H9 (cell line): ENCODE results near the gene AASDH. TPM values are rescaled to one million over a fixed set of nuclear protein-coding genes. Genes with fewer than 3 reads are reported as not detected.

Source experiments
- DNase-seq: peaks from one replicate; pipeline ENCODE4 v3.0.0-alpha.2; 2017
- H2AFZ ChIP-seq: one replicate; pipeline ENCODE4 v1.6.1; 2013; ENCODE audit warnings: mild to moderate bottlenecking, low read length, control low read depth, moderate library complexity
- H2AK5ac ChIP-seq: 2 replicates; pipeline ENCODE4 v1.6.1; 2013; ENCODE audit warnings: low read length, control low read depth, mixed read lengths; ENCODE audit not compliant: insufficient read length
- H2BK120ac ChIP-seq: one replicate; pipeline ENCODE4 v1.6.1; 2013; ENCODE audit warnings: low read depth, mild to moderate bottlenecking, low read length, control low read depth, inconsistent platforms; ENCODE audit not compliant: poor library complexity, severe bottlenecking
- H2BK12ac ChIP-seq: 2 replicates; pipeline ENCODE4 v1.6.1; 2013; ENCODE audit warnings: low read length, control low read depth, mixed read lengths, low read depth; ENCODE audit not compliant: insufficient read length
- H2BK15ac ChIP-seq: 2 replicates; pipeline ENCODE4 v1.6.1; 2013; ENCODE audit warnings: low read depth, low read length, control low read depth
- H2BK20ac ChIP-seq: one replicate; pipeline ENCODE4 v1.6.1; 2013; ENCODE audit warnings: low read depth, mild to moderate bottlenecking, low read length, control low read depth, inconsistent platforms; ENCODE audit not compliant: poor library complexity, severe bottlenecking
- H2BK5ac ChIP-seq: 2 replicates; pipeline ENCODE4 v1.6.1; 2013; ENCODE audit warnings: low read length, control low read depth, mixed read lengths; ENCODE audit not compliant: insufficient read length
- H3K14ac ChIP-seq: 2 replicates; pipeline ENCODE4 v1.6.1; 2013; ENCODE audit warnings: low read length, control low read depth; ENCODE audit not compliant: insufficient read depth
- H3K18ac ChIP-seq: 2 replicates; pipeline ENCODE4 v1.6.1; 2013; ENCODE audit warnings: low read depth, mild to moderate bottlenecking, mixed read lengths, low read length, control low read depth; ENCODE audit not compliant: insufficient read length
- H3K23ac ChIP-seq: 2 replicates; pipeline ENCODE4 v1.6.1; 2013; ENCODE audit warnings: low read length, control low read depth, mixed read lengths, low read depth; ENCODE audit not compliant: insufficient read length
- H3K23me2 ChIP-seq: 2 replicates; pipeline ENCODE4 v1.6.1; 2013; ENCODE audit warnings: low read depth, mild to moderate bottlenecking, mixed read lengths, low read length, control low read depth; ENCODE audit not compliant: insufficient read length, poor library complexity, severe bottlenecking
- H3K27ac ChIP-seq: 2 replicates; pipeline ENCODE4 v1.5.1; 2013; ENCODE audit warnings: low read length, control low read depth, mixed read lengths, low read depth; ENCODE audit not compliant: insufficient read length
- H3K27me3 ChIP-seq: 2 replicates; pipeline ENCODE4 v1.6.1; 2013; ENCODE audit warnings: low read length, control low read depth, inconsistent platforms; ENCODE audit not compliant: insufficient read depth
- H3K4ac ChIP-seq: 2 replicates; pipeline ENCODE4 v1.6.1; 2013; ENCODE audit warnings: low read depth, mild to moderate bottlenecking, control low read depth, inconsistent platforms, low read length, moderate library complexity
- H3K4me1 ChIP-seq: 2 replicates; pipeline ENCODE4 v1.6.1; 2013; ENCODE audit warnings: low read length, control low read depth, inconsistent platforms; ENCODE audit not compliant: insufficient read depth
- H3K4me2 ChIP-seq: 2 replicates; pipeline ENCODE4 v1.6.1; 2013; ENCODE audit warnings: low read length, control low read depth, mixed read lengths; ENCODE audit not compliant: insufficient read length, insufficient read depth
- H3K56ac ChIP-seq: 2 replicates; pipeline ENCODE4 v1.6.1; 2013; ENCODE audit warnings: low read depth, mild to moderate bottlenecking, mixed read lengths, low read length, control low read depth; ENCODE audit not compliant: insufficient read length
- H3K79me1 ChIP-seq: 2 replicates; pipeline ENCODE4 v1.6.1; 2013; ENCODE audit warnings: low read depth, mild to moderate bottlenecking, moderate library complexity, low read length, control low read depth, inconsistent platforms; ENCODE audit not compliant: insufficient read depth, poor library complexity, severe bottlenecking
- H3K79me2 ChIP-seq: 2 replicates; pipeline ENCODE4 v1.6.1; 2013; ENCODE audit warnings: low read length, control low read depth, inconsistent platforms; ENCODE audit not compliant: insufficient read depth
- H3K9ac ChIP-seq: 2 replicates; pipeline ENCODE4 v1.6.1; 2013; ENCODE audit warnings: low read length, control low read depth, mixed read lengths; ENCODE audit not compliant: insufficient read length; ENCODE audit errors: extremely low read depth
- H3K9me3 ChIP-seq: one replicate; pipeline ENCODE4 v1.6.1; 2013; ENCODE audit warnings: low read depth, low read length, inconsistent platforms; ENCODE audit not compliant: control insufficient read depth
- H3T11ph ChIP-seq: one replicate; pipeline ENCODE4 v1.6.1; 2013; ENCODE audit warnings: mild to moderate bottlenecking, low read length, control low read depth, inconsistent platforms
- H4K20me1 ChIP-seq: one replicate; pipeline ENCODE4 v1.6.1; 2013; ENCODE audit not compliant: control insufficient read depth, insufficient read length, insufficient read depth
- H4K5ac ChIP-seq: 2 replicates; pipeline ENCODE4 v1.6.1; 2013; ENCODE audit warnings: low read depth, mild to moderate bottlenecking, mixed read lengths, low read length, control low read depth; ENCODE audit not compliant: insufficient read length
- H4K8ac ChIP-seq: replicated peaks from 2 replicates; pipeline ENCODE4 v1.6.1; 2013; ENCODE audit warnings: low read length, control low read depth, mixed read lengths, low read depth; ENCODE audit not compliant: insufficient read length
- H4K91ac ChIP-seq: 2 replicates; pipeline ENCODE4 v1.6.1; 2013; ENCODE audit warnings: low read depth, mild to moderate bottlenecking, moderate library complexity, mixed read lengths, low read length, control low read depth; ENCODE audit not compliant: insufficient read length
- H3K27ac Mint-ChIP-seq, 3 experiments: 2 replicates in 2 of 3; 3 replicates in 1 of 3; pipeline ENCODE4 v1.8.0; 2020 to 2021; ENCODE audit warnings: mixed read lengths in 3 of 3, mild to moderate bottlenecking in 1 of 3, moderate library complexity in 1 of 3
- H3K27me3 Mint-ChIP-seq: 2 replicates; pipeline ENCODE4 v1.8.0; 2021; ENCODE audit warnings: low read depth, mild to moderate bottlenecking, moderate library complexity, mixed read lengths
- H3K36me3 Mint-ChIP-seq, 3 experiments: 2 replicates in 2 of 3; 3 replicates in 1 of 3; pipeline ENCODE4 v1.8.0; 2020 to 2021; ENCODE audit warnings: low read depth in 3 of 3, mixed read lengths in 3 of 3; ENCODE audit not compliant: insufficient read depth in 1 of 3
- H3K4me1 Mint-ChIP-seq, 2 experiments: 2 replicates each; pipeline ENCODE4 v1.8.0; 2020; ENCODE audit warnings: mixed read lengths in 2 of 2
- H3K4me3 Mint-ChIP-seq, 2 experiments: 2 replicates in 1 of 2; 3 replicates in 1 of 2; pipeline ENCODE4 v1.8.0; 2020 to 2021; ENCODE audit warnings: mild to moderate bottlenecking in 2 of 2, mixed read lengths in 2 of 2, moderate library complexity in 1 of 2
- H3K9me3 Mint-ChIP-seq, 2 experiments: 2 replicates in 1 of 2; 3 replicates in 1 of 2; pipeline ENCODE4 v1.8.0; 2020; ENCODE audit warnings: mild to moderate bottlenecking in 2 of 2, mixed read lengths in 2 of 2, moderate library complexity in 1 of 2
- WGBS: extraction: QIAGEN DNeasy Blood & Tissue Kit; methylation state at CpG from one replicate; pipeline ENCODE4 v1.1.7; 2013; ENCODE audit warnings: missing lambda C conversion rate, low lambda C conversion rate, mixed read lengths; ENCODE audit not compliant: insufficient read length; ENCODE audit errors: extremely low coverage; 5-methylcytosine and 5-hydroxymethylcytosine counted together
- total RNA-seq: library from RNA; stranded (reverse); gene quantifications from 2 replicates; pipeline ENCODE4 v1.2.1, GENCODE V29; 2021
- TF ChIP-seq, protein P1 (sequence below): fragments of 200-600 bp; sonication (generic); conservative IDR thresholded peaks from 3 replicates; pipeline ENCODE4 v1.8.0; 2021; ENCODE audit warnings: antibody characterized with exemption, mild to moderate bottlenecking

AASDH gene
- total RNA-seq, 1 experiment from 2014 or later = 12.9 TPM

DNA sequence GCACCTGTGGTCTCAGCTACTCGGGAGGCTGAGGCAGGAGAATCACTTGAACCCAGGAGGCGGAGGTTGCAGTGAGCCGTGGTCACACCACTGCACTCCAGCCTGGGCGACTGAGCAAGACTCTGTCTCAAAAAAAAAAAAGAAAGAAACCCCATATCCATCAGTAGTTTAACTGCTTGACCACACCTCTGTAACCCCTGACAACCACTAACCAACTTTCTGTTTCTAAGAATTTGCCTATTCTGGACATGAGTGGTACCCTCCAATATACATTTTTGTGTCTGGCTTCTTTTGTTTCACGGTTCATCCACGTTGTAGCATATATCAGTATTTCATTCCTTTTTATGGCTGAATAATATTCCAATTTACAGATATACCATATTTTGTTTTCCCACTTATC lies 39.0 kb upstream of the AASDH start:
- Histone ChIP-seq H4K8ac (no peak overlapping the region), H3K18ac (no peak overlapping the region), H2BK5ac (no peak overlapping the region), H3K23ac (no peak overlapping the region), H3K4ac (no peak overlapping the region), H3K56ac (no peak overlapping the region), H3K23me2 (no peaks in the 10 kb centered on the region), H4K5ac (no peak overlapping the region), H3K4me1 (peaks cover 2% of the 10 kb centered on the region; the same call in 1 of the 2 replicates), H3T11ph (no peak overlapping the region), H3K79me2 (peaks cover 54% of the 10 kb centered on the region), H3K4me2 (no peak overlapping the region), H2BK15ac (no peak overlapping the region), H3K9ac (no peak overlapping the region), H2BK20ac (no peak overlapping the region), H4K91ac (no peak overlapping the region), H2AK5ac (no peak overlapping the region), H2AFZ (no peak overlapping the region), H3K9me3 (no peaks in the 10 kb centered on the region), H4K20me1 (no peaks in the 10 kb centered on the region), H2BK12ac (no peak overlapping the region), H3K14ac (no peak overlapping the region), H3K79me1 (peaks cover 1% of the 10 kb centered on the region), H2BK120ac (no peak overlapping the region), H3K27me3 (no peaks in the 10 kb centered on the region), H3K27ac (no peak overlapping the region)
- TF ChIP-seq, protein P1, sequence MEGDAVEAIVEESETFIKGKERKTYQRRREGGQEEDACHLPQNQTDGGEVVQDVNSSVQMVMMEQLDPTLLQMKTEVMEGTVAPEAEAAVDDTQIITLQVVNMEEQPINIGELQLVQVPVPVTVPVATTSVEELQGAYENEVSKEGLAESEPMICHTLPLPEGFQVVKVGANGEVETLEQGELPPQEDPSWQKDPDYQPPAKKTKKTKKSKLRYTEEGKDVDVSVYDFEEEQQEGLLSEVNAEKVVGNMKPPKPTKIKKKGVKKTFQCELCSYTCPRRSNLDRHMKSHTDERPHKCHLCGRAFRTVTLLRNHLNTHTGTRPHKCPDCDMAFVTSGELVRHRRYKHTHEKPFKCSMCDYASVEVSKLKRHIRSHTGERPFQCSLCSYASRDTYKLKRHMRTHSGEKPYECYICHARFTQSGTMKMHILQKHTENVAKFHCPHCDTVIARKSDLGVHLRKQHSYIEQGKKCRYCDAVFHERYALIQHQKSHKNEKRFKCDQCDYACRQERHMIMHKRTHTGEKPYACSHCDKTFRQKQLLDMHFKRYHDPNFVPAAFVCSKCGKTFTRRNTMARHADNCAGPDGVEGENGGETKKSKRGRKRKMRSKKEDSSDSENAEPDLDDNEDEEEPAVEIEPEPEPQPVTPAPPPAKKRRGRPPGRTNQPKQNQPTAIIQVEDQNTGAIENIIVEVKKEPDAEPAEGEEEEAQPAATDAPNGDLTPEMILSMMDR = no peak
- Mint-ChIP-seq H3K4me3 (no peak overlapping the region), H3K36me3 (peaks cover 24 to 27% (median 25%) of the 10 kb centered on the region in 3 experiments), H3K27me3 (no peaks in the 10 kb centered on the region), H3K4me1 (peaks cover 24 to 27% of the 10 kb centered on the region in 2 experiments), H3K27ac (peak overlapping the region in 1 of 3 experiments; percentile 33; a peak in 2 of 7 replicates), H3K9me3 (peaks cover 4 to 8% of the 10 kb centered on the region in 2 experiments; a peak in 3 of 5 replicates)
- DNase-seq = no peak
- no CpG with 5 or more reads among the region's 6 CpGs for WGBS
